Measurements from ENCODE around the gene SLC17A8.
"Not testable (repeated sequence)": the region's sequence is repeated elsewhere in the genome, so short reads cannot be mapped to it uniquely, and the experiment has no call there.

The SLC17A8 gene

DNA sequence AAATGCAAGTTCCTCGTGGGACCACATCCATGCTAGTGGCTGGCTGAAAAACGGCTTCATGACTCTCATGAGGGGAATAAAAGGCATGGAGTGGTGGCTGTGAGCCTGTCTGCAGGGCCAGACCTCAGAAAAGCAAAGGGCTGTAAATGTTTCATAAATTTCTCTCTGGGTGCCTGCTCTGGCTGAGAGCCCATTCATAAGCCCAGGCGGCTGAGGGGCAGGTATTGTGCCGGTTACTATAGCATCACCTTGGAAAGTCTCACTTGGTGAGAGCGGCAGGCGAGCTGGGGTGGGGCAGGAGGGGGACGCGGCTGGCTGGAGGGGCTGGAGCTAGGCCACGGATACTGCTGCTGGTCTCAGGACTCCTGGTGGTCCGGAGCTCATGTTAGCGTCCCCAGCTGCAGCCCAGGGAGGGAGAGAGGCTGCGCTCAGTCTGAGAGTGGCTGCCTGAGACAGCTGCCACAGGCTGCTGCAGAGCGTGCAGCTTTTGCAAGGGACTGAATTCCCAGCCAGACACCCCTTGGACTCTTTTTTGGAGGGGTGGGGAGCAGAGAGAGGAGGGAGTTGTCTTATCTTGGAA, at the start of gene SLC17A8:
Gene SLC17A8, plus strand, starts transcription at position 431 of the 580 bp plus-strand sequence. CDS start 318 bp downstream, outside the sequence.
- no peak for DNase-seq

DNA sequence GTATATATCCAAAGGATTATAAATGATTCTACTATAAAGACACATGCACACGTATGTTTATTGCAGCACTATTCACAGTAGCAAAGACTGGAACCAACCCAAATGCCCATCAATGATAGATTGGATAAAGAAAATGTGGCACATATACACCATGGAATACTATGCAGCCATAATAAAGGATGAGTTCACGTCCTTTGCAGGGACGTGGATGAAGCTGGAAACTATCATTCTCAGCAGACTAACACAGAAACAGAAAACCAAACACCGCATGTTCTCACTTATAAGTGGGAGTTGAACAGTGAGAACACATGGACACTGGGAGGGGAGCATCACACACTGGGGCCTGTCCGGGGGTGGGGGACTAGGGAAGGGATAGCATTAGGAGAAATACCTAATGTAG, 48.7 kb upstream of the SLC17A8 start:
- DNase-seq: not testable (repeated sequence)

DNA sequence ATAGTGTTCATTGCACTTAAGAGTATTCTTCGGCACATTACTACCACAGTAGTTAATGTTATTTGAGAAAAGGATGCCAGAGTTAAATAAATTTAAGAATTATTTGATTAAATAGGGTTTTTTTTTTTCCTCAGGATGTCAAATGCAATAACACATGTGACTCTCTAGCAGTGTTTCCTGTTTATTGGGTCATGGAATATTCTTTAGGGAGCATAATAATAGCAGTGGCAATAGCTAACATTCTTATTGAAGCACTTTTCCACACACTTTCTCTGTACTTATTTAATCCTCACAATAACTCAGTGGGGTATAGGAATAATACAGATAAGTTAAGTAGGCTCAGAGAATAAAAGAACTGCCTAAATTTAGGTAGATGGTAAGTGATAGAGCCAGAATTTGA, 45.6 kb upstream of the SLC17A8 start:
- no peak for DNase-seq

DNA sequence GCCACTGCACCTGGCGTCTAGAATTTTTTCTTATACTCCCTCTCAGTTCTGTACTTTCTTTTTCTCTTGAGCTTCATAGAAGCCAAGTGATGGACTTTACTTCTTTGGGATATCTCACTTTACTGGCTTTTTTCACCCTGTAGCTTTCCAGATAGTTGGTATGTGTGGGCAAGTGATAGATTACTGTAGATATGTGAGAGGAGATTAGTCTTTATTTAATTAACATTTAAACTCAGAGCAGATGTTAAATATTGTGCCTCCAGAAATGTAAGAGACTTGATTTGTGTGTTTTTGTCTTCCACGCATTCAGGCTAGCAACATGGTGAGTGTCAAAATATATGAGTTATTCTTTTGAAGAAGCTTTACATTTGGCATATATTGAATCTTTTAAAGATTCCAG, 39.5 kb upstream of the SLC17A8 start:
- no peak for DNase-seq

DNA sequence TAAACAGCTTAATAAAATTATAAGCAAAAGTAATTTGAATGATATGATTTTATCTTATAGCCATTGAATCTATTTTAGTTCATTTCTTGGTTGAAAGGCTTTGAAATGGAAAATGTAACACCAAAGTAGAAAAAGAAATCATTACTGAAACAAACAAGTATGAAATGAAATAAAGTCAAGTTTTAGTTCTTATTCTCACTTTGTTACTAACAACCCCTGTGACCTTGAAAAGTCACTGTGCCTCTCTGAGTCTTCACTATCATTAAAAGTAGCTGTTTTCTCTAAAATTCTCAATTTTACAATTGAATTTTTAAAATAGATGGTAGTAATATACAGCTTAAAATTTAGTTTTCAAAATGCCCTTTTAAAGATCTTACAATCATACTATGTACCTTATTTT, 32.4 kb upstream of the SLC17A8 start:
- DNase-seq: no peak

DNA sequence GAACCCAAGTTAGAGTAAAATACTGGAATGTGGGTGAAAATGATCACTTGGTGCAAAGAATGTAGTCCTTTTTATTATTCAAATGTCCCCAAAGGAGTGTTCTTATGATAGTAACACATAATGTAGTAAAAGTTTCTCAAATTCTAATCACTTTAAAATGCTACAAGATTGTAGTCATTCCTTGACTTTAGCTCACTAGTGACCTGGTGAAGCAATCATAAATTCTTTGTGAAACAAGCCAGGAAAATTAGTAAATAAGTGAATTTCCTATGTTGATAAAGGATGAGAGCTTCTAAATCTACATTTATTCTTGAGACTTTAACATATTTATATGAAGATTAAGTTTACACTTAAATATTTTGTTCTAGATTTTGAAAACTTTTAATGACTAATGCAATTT, 30.7 kb upstream of the SLC17A8 start:
- no peak for DNase-seq

DNA sequence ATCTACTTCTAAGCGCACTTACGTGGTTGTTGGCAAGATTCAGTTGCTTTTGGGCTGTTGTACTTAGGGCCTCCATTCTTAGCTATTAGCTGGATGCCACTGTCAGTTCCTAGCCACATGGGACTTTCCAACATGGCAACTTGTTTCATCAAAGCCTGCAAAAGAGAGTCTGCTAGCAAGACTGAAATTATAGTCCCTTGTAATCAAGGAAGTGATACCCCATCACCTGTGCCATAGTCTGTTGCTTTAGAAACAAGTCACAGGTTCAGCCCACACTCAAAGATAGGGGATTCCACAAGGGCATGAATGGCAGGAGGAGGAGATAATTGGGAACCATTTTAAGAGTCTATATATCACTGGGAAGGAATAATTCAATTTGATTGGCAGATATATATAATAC, 27.1 kb upstream of the SLC17A8 start:
- DNase-seq: no peak

DNA sequence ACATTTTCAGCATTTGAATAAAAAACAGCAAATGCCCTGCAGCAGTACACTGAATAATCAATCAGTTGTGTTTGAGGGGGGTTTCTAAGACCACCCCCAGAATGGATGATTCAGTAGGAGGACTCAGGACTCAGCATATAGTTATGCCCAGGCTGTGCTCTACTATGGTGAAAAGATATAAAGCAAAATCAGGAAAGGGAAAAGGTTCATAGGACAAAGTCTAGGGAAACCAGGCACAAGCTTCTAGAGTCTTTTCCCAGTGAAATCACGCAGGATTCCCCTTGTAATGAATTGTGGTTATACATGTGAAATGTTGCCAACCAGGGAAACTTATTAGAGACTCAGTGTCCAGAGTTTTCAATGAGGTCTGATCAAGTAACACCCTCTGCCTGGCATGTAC, 25.0 kb upstream of the SLC17A8 start:
- no peak for DNase-seq

DNA sequence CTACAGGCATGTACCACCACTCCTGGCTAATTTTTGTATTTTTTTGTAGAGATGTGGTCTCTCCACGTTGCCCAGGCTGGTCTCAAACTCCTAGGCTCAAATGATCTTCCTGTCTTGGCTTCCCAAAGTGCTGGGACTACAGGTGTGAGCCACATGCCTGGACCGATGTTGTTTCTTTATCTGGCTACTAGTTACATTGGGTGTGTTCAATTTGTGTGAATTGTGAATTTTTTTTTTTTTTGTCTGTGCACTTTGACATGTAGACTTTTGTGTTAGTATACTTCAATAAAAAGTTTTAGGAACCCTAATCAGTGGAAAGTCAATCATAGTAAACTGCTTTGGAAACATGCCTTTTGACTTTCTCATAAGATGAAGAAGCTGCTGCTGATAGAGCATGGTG, 24.0 kb upstream of the SLC17A8 start:
- DNase-seq: no peak

DNA sequence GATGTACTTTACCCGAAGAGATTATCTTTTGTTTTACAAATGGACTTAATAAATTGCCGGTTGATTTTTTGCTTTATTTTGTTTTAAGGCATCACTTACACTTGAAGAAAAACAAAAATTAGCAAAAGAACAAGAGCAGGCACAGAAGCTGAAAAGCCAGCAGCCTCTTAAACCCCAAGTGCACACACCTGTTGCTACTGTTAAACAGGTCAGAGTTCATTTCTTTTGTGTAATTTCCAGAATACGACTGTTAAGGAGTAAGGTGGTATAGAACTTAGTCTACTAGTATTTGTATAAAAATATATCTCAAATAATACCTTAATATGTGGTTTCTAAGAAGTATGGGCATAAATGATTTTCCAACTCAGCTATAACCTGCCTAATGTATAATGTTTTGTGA, 19.6 kb upstream of the SLC17A8 start:
- DNase-seq: no peak

DNA sequence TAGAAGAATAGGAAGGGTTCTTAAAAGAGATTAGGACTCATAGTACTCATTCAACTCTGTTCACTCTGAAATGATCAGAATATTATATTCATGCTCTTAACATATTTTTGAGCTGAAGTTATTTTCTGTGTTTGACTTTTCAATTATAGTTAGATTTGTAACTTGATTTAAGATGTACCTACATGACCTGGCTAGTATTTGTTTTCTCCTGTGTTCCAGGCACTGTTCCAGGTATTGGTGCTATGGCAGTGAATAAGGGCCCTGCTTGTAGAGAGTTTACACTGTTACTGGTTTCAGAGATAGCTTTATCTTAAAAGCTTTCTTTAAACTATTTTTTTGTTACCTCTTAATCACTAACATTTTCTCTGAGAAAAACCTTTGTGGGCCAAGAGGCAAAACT, 19.1 kb upstream of the SLC17A8 start:
- no peak for DNase-seq

DNA sequence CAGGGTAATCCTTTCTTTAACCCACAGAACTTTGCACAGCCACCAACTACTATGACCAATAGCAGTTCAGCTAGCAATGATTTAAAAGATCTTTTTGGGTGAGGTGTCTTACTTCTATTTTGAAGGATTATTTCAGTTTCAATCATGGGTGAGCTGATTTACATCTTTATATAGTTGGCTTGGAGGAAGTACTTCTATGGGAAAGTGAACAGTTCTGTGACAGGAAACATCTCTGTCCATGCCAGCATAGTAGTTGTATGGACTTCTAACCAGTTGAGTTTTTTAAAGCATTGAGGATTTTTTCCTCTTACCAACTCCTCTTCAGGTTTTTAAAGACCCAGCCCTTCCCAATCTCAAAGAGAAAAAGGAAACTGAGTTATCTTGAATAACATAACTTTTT, 17.8 kb upstream of the SLC17A8 start:
- no peak for DNase-seq

DNA sequence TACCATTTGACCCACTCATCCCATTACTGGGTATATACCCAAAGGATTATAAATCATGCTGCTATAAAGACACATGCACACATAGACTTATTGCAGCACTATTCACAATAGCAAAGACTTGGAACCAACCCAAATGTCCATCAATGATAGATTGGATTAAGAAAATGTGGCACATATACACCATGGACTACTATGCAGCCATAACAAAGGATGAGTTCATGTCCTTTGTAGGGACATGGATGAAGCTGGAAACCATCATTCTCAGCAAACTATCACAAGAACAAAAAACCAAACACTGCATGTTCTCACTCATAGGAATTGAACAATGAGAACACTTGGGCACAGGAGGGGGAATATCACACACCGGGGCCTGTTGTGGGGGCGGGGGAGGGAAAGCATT, 14.0 kb upstream of the SLC17A8 start:
- not testable (repeated sequence) for DNase-seq

DNA sequence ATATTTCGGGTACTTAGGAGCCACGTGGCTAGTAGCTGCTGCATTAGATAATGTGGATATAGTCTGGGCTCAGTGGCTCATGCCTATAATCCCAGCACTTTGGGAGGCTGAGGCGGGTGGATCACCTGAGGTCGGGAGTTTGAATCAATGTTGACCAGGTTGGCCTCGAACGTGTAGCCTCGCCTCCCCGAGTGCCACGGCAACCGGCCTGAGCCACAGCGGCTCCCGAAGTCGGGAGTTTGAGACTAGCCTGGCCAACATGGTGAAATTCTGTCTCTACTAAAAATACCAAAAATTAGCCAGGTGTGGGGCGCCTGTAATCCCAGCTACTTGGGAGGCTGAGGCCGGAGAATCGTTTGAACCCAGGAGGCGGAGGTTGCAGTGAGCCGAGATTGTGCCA, 12.5 kb upstream of the SLC17A8 start:
- DNase-seq: not testable (repeated sequence)

DNA sequence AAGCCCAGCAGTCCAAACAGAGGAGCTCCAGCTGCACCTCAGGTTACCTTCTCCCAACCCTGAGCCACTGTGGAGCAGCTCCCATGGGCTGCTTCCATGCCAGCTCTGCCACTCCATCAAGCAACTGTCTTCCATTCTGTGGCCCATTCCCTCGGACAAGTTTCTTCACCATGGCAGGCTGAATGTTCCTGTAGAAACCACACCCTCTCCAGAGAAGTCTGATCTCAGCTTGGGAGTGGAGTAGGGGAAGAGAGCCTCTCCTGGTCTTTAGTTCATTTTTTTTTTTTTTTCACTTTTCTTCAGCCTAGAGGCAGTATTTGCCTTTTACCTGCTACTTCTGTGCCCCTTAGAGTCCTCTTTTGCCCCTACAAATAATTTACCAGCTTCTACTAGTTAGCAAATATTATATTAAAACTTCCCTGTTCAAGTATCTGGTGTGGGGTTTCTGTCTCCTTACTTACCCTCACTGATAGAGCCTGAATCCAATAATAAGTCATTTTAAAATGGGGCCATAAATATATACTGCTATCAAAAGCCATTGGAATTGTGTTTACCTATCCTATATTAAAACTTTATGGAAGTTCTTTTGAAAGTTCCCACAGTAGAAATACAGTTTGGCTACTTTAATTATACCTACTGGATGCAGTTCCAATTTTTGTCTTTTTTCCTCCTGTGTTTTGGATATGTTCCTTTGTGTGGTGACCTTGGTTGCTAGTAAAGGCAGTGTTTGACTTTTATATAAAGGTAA, 11.7 kb upstream of the SLC17A8 start:
- DNase-seq: no peak

DNA sequence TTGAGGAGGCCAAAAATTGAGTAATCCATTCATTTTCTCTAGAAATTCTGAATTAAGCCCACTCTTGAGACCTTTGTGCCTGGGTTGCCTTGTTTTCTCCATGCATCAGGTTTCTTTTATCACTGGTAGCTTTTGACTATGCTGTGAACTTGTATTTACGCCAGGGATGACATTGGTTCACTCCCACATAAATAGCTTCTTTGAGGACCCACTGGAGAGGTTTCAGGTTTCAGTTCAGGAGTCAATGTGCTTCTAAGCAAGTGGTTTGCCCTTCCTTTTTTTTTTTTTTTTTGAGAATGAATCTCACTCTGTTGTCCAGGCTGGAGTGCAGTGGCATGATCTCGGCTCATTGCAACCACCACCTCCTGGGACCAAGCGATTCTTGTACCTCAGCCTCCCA, 10.2 kb upstream of the SLC17A8 start:
- no peak for DNase-seq

DNA sequence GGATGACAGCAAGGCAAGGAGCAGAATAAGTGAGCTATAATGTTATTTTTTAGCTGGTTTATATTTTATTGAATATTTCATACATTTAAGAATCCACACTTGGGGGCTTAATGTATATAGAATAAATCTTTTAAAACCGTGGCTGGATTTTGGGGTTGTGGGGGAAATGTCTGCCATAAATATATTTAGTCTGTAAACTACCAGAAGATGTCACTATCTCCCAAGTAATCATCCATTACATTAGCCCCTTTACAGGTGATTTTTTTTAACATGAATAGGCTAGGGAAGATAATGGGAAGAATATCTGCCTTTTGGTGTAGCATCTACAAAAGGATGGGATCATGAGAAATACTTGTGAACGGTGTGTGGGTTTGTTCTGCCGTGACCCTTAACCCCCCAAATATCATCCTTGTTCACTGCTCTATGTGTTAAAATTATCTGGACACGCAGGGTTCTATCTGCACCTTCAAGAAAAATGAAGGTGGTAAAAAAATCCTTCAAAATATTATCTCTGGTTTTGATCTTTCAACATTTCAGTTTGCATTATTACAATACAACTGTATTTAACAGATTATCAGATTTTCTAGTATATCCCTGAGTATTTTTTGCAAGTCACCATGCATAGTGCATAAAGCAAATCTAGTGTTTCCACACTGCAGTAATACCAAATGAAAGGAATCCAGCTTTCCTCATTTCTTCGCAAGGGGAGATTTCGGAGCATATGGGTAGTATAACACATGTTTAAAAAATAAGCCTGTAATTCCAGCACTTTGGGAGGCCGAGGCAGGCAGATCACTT, 8.0 kb upstream of the SLC17A8 start:
- DNase-seq: peak; percentile 47

DNA sequence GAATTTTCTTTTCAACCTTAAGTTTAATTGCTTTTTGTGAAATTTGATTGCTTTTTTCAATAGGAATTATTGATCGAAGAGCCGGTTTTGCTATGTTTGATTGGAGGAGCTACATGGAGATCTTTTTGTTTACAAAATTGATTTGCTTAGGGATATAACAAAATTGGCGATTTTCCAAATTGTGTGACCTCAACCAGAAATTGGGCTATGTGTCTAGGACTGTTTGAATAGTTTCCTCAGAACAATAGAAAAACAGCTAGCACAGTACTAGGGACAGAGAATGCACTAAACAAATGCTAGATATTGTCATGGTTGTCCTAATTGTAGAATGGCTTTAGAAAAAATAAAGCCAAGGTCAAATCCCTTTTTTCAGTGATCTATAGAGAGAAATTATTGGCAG, 2.4 kb downstream of the SLC17A8 start:
- DNase-seq: no peak

DNA sequence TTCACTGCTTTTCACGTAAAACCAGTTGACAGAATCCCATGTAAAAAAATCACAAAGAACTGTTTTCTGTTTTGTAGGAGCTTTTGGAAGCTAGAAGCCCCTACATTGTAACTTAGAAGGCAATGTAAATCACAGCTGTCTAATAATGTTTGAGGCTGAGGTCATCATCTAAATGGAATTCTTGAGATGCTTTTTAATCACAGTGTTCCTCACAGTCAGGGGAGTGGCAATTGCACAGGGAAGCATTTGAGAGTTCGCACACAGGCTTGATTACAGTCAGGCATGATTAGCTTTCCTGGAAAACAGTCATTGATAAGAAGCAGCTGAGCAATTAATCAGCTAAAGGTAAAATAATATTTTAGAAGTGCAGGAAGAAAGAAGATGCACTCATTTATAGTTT, 2.9 kb downstream of the SLC17A8 start:
- no peak for DNase-seq

DNA sequence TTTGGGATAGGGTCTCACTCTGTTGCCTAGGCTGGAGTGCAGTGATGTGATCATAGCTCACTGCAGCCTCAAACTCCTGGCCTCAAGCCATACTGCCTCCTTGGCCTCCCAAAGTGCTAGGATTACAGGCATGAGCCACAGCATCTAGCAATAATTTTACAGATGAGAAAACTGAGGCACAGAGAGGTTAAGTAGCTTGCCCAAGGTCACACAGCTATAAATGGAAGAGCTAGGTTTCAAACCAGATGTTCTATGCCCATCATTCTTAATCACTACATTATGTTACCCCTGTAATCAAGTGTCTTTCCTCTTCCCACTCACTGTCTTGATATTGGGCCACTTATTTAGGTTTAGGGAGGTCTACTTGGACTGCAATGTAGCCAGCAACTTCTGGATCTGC, 3.6 kb downstream of the SLC17A8 start:
- DNase-seq: no peak

DNA sequence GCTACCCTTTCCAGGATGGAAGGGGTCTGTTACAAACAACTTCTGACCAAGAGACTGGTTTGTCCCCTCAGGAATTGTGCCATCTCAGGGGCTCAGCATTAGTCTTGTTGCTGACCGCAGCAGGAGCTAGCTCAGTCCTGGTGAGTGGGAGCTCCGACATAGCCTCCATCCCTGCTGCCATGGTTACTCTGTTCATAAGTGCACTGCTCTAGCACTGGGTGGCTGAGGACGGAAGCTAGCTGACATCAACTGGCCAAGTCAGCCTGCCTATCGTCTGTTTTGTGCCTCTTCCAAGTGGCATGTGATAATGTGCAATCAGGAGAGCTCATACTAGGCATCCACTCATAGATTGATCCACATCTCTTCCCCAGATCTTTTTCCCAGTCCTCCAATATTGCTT, 7.5 kb downstream of the SLC17A8 start:
- DNase-seq: no peak

DNA sequence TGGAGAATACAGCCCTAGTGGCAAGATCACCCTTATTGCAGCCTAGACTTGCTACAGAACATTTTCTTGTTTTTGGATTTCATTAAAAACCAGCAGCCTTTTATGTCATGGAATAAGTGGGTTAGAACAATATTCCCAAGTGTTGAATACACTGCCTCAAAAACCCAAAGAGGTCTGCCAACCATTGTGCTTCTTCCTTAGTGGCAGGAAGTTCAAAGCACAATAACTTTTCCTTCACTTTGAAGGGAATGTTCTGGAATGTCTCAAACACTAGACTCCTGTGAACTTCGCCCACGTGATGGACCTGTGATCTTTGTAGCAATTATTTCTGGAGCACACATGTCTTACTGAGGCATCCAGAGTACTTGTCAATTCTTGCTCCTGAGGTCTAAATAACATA, 8.5 kb downstream of the SLC17A8 start:
- DNase-seq: no peak

DNA sequence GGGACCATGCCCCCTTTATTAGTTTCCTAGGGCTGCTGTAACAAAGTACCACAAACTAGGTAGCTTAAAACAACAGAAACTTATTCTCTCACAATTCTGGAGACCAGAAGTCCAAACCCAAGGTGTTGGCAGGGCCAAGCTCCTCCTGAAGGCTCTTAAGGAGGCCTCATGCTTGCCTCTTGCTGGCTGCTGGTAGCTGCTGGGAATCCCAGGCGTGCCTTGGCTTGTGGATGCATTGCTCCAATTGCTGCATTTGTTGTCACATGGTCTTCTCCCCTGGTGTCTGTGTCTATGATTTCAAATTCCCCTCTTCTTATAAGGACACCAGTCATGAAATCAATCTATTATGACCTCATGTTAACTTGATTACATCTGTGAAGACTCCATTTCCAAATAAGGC, 11.2 kb downstream of the SLC17A8 start:
- DNase-seq: no peak

DNA sequence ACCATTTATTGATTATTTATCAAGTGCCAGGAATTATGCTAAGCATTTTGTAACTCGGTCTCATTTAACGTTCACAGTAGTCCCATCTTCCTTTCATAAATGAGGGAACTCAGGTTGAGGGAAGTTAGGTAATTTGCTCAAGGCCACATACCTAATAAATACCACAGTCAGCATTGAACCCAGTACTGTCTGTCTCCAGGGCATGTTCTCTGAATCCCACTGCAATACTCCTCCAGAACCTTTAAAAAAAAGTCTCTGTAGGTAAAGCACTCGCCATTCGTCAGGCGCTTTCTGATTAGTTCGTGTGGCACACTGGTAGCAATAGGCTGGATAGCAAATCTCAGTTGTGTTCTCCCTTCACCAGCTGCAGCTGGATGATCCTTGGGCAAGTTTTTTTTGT, 14.3 kb downstream of the SLC17A8 start:
- no peak for DNase-seq

Data from NCI-H2171 (cell line).